GM12878 (cell line): ENCODE measurements around the gene FKRP. TPM values are rescaled to one million over a fixed set of nuclear protein-coding genes. Genes with fewer than 3 reads are reported as not detected.

Experiments used
- BHLHE40 ChIP-seq, 2 experiments: fragments of 450-650 bp in 1 of 2; IDR thresholded peaks; 2 replicates each; pipeline ENCODE4 v1.6.1; 2011 to 2017; ENCODE audit warnings: low read depth in 2 of 2, borderline replicate concordance in 1 of 2, improper control_type of control experiment in 1 of 2, low read length in 1 of 2, mild to moderate bottlenecking in 1 of 2
- CBFB ChIP-seq: IDR thresholded peaks from 2 replicates; pipeline ENCODE4 v1.6.1; 2016; ENCODE audit warnings: antibody characterized with exemption, low read depth
- CUX1 ChIP-seq: IDR thresholded peaks from 2 replicates; pipeline ENCODE4 v1.6.1; 2012; ENCODE audit warnings: improper control_type of control experiment, low read depth, low read length; ENCODE audit not compliant: insufficient replicate concordance
- NBN ChIP-seq: fragments of 450-650 bp; IDR thresholded peaks from 2 replicates; pipeline ENCODE4 v1.6.1; 2016
- NR2F1 ChIP-seq: fragments of 450-650 bp; conservative IDR thresholded peaks from 2 replicates; pipeline ENCODE4 v1.6.1; 2017; ENCODE audit warnings: mild to moderate bottlenecking
- RFX5 ChIP-seq: IDR thresholded peaks from 2 replicates; pipeline ENCODE4 v1.6.1; 2011; ENCODE audit warnings: low read depth, low read length, improper control_type of control experiment
- SKIL ChIP-seq: fragments of 450-650 bp; IDR thresholded peaks from 2 replicates; pipeline ENCODE4 v1.6.1; 2017; ENCODE audit warnings: mild to moderate bottlenecking, low read depth, inconsistent platforms; ENCODE audit not compliant: poor library complexity, severe bottlenecking
- SMARCA5 ChIP-seq: fragments of 450-650 bp; IDR thresholded peaks from 2 replicates; pipeline ENCODE4 v1.6.1; 2017; ENCODE audit warnings: mild to moderate bottlenecking
- SRF ChIP-seq, 2 experiments: IDR thresholded peaks; 2 replicates each; pipeline ENCODE4 v1.6.1; 2011; ENCODE audit warnings: low read depth in 2 of 2, low read length in 2 of 2, mild to moderate bottlenecking in 1 of 2, moderate library complexity in 1 of 2
- TBL1XR1 ChIP-seq: IDR thresholded peaks from 2 replicates; pipeline ENCODE4 v1.6.1; 2012; ENCODE audit warnings: low read depth, low read length, improper control_type of control experiment
- TCF12 ChIP-seq: IDR thresholded peaks from 2 replicates; pipeline ENCODE4 v1.6.1; 2011; ENCODE audit warnings: low read depth, mild to moderate bottlenecking, low read length
- YBX1 ChIP-seq: fragments of 450-650 bp; IDR thresholded peaks from 2 replicates; pipeline ENCODE4 v1.6.1; 2016; ENCODE audit warnings: antibody characterized with exemption
- polyA plus RNA-seq, 11 experiments: library from polyadenylated mRNA; depleted of rRNA in 4 of 11; unstranded in 6 of 11; stranded (reverse) in 5 of 11; fragments of >200 nt; fragmentation: Nextera tagmentation in 4 of 11; fragmentation: Illumina TruSeq in 1 of 11; extraction: Ambion mirVana in 4 of 11; extraction: Trizol in 1 of 11; gene quantifications; 1 replicate in 1 of 11; 2 replicates in 10 of 11; pipeline versions ENCODE4 v1.2.1 to v1.2.3, GENCODE V29; 2011 to 2016; ENCODE audit warnings: inconsistent platforms in 2 of 11, missing spikeins in 2 of 11, low read depth in 1 of 11
- total RNA-seq, 4 experiments: library from RNA; depleted of rRNA in 3 of 4; stranded (reverse); fragments of >200 nt in 3 of 4; fragmentation: Illumina TruSeq in 1 of 4; extraction: Trizol in 1 of 4; gene quantifications; 2 replicates each; pipeline versions ENCODE4 v1.2.1 to v1.2.3, GENCODE V29; 2013 to 2021
- TF ChIP-seq, protein P1 (sequence below): IDR thresholded peaks from 2 replicates; pipeline ENCODE4 v1.6.1; 2012; ENCODE audit warnings: low read length, inconsistent platforms

The FKRP gene
- total and polyA plus RNA-seq, 10 of the 15 experiments (the other 5 are each of a cell fraction or from before 2014, with no cell fraction given): 1.3 to 14.1 (median 7.8) TPM

DNA sequence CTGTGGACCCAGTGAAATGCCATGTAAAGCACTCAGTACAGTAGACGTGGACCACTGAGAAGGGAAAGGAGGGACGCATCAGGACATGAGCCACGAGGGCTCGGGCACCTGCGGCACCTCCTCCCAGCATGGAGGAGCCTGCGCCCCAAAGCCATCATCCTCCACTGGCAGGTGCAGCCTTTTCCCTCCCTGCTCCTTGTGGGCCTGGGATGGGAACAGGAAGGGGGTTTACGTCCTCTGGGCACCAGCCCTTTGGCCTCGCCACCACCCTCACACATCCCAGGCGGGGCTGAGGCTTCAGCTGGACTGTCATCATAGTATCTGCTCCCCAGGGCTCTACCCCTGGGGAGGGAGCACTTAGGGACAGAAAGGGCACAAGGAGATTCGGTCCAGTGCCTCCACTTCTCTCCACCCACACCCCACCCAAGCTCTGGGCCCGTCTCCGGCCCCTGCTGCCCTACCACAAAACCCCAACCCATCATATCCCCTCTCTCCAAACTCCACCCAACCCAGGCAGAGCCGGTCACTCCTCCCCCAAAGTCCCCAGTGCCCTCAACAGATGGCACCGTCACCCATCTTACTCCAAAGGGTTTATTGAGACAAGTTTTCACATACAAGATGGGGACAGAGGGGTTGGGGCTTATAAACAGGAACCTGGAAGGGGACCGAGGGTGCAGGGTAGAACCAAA is 26.8 kb upstream of the FKRP start (continued):
- no peak for TF ChIP-seq SKIL
- TF ChIP-seq SMARCA5: peak; percentile 43; the same call in 1 of the 2 replicates
- TF ChIP-seq NBN: no peak
- TF ChIP-seq BHLHE40 (IDR thresholded peaks at IDR 0.05; ENCODE audit: borderline replicate concordance in 1 of 2, low read depth in 2 of 2, low read length in 1 of 2): peak in 1 of 2 experiments; percentile 8; a peak in 1 of 4 replicates
- no peak for TF ChIP-seq SRF (IDR thresholded peaks at IDR 0.05; ENCODE audit: low read depth in 2 of 2, low read length in 2 of 2)
- TF ChIP-seq, protein P1, sequence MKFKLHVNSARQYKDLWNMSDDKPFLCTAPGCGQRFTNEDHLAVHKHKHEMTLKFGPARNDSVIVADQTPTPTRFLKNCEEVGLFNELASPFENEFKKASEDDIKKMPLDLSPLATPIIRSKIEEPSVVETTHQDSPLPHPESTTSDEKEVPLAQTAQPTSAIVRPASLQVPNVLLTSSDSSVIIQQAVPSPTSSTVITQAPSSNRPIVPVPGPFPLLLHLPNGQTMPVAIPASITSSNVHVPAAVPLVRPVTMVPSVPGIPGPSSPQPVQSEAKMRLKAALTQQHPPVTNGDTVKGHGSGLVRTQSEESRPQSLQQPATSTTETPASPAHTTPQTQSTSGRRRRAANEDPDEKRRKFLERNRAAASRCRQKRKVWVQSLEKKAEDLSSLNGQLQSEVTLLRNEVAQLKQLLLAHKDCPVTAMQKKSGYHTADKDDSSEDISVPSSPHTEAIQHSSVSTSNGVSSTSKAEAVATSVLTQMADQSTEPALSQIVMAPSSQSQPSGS: no peak
- TF ChIP-seq YBX1: no peak
- TF ChIP-seq TCF12: no peak
- TF ChIP-seq TBL1XR1: no peak
- TF ChIP-seq NR2F1: 0 out of 2 replicates have a peak, but pooled peaks have one; percentile 32
- no peak for TF ChIP-seq RFX5
- no peak for TF ChIP-seq CUX1
- no peak for TF ChIP-seq CBFB
- TF ChIP-seq, all 136 proteins: peak for 17
